Trophoblast cell (in vitro differentiated cells and primary cell): ENCODE measurements around the gene CCDC112.

Experiments used
- DNase-seq, 2 donors: peaks; one replicate each; pipeline ENCODE4 v3.0.0-alpha.2; 2016
- H2AFZ ChIP-seq: 2 replicates; pipeline ENCODE4 v1.6.1; 2013; ENCODE audit warnings: low read length, moderate library complexity, mild to moderate bottlenecking; ENCODE audit not compliant: insufficient read depth, poor library complexity
- H2AK5ac ChIP-seq: 2 replicates; pipeline ENCODE4 v1.6.1; 2013; ENCODE audit warnings: mild to moderate bottlenecking, low read length
- H2BK120ac ChIP-seq: 2 replicates; pipeline ENCODE4 v1.6.1; 2013; ENCODE audit warnings: low read length, mild to moderate bottlenecking, moderate library complexity; ENCODE audit not compliant: insufficient read depth, poor library complexity
- H2BK12ac ChIP-seq: 2 replicates; pipeline ENCODE4 v1.6.1; 2013; ENCODE audit warnings: mild to moderate bottlenecking, low read length, moderate library complexity
- H2BK5ac ChIP-seq: 2 replicates; pipeline ENCODE4 v1.6.1; 2013; ENCODE audit warnings: low read length, low read depth, moderate library complexity, mild to moderate bottlenecking; ENCODE audit not compliant: poor library complexity
- H3K14ac ChIP-seq: 2 replicates; pipeline ENCODE4 v1.6.1; 2013; ENCODE audit warnings: mild to moderate bottlenecking, low read length
- H3K18ac ChIP-seq: 2 replicates; pipeline ENCODE4 v1.6.1; 2013; ENCODE audit warnings: mild to moderate bottlenecking, low read length
- H3K23ac ChIP-seq: 2 replicates; pipeline ENCODE4 v1.6.1; 2013; ENCODE audit warnings: low read length
- H3K27ac ChIP-seq: 2 replicates; pipeline ENCODE4 v1.5.1; 2013; ENCODE audit warnings: low read depth, mild to moderate bottlenecking, inconsistent platforms, low read length, moderate library complexity
- H3K27me3 ChIP-seq: 2 replicates; pipeline ENCODE4 v1.6.1; 2013; ENCODE audit warnings: inconsistent platforms, mild to moderate bottlenecking, low read length, moderate library complexity; ENCODE audit not compliant: insufficient read depth
- H3K36me3 ChIP-seq, 2 experiments: 1 replicate in 1 of 2; 2 replicates in 1 of 2; pipeline ENCODE4 v1.6.1; 2013; ENCODE audit warnings: low read length in 2 of 2, mild to moderate bottlenecking in 2 of 2, moderate library complexity in 1 of 2; ENCODE audit not compliant: insufficient read depth in 2 of 2, control insufficient read depth in 1 of 2
- H3K4ac ChIP-seq: 2 replicates; pipeline ENCODE4 v1.6.1; 2013; ENCODE audit warnings: low read depth, mild to moderate bottlenecking, low read length, moderate library complexity
- H3K4me1 ChIP-seq, 2 experiments: 1 replicate in 1 of 2; 2 replicates in 1 of 2; pipeline ENCODE4 v1.6.1; 2013; ENCODE audit warnings: low read length in 2 of 2, mild to moderate bottlenecking in 2 of 2, moderate library complexity in 1 of 2; ENCODE audit not compliant: insufficient read depth in 2 of 2, control insufficient read depth in 1 of 2
- H3K4me2 ChIP-seq: 2 replicates; pipeline ENCODE4 v1.6.1; 2013; ENCODE audit warnings: inconsistent platforms, mild to moderate bottlenecking, low read length, moderate library complexity
- H3K4me3 ChIP-seq: 2 replicates; pipeline ENCODE4 v1.5.1; 2013; ENCODE audit warnings: mild to moderate bottlenecking, low read depth, low read length, inconsistent platforms
- H3K79me1 ChIP-seq: one replicate; pipeline ENCODE4 v1.6.1; 2013; ENCODE audit warnings: low read length
- H3K79me2 ChIP-seq: 2 replicates; pipeline ENCODE4 v1.6.1; 2013; ENCODE audit warnings: low read length, mild to moderate bottlenecking; ENCODE audit not compliant: control insufficient read depth, insufficient read depth, poor library complexity
- H3K9ac ChIP-seq: 2 replicates; pipeline ENCODE4 v1.6.1; 2013; ENCODE audit warnings: mild to moderate bottlenecking, low read length
- H3K9me3 ChIP-seq: 2 replicates; pipeline ENCODE4 v1.6.1; 2013; ENCODE audit warnings: low read depth, mild to moderate bottlenecking, control low read depth, inconsistent platforms, low read length; ENCODE audit not compliant: insufficient read depth
- H4K12ac ChIP-seq: 2 replicates; pipeline ENCODE4 v1.6.1; 2013; ENCODE audit warnings: low read depth, mild to moderate bottlenecking, low read length, moderate library complexity
- H4K8ac ChIP-seq: 2 replicates; pipeline ENCODE4 v1.6.1; 2013; ENCODE audit warnings: low read depth, mild to moderate bottlenecking, low read length, moderate library complexity
- H4K91ac ChIP-seq: one replicate; pipeline ENCODE4 v1.6.1; 2013; ENCODE audit warnings: low read depth, mild to moderate bottlenecking, low read length, moderate library complexity
- WGBS: extraction: QIAGEN DNeasy Blood & Tissue Kit; methylation state at CpG from one replicate; pipeline ENCODE4 v1.1.7; 2013; ENCODE audit warnings: missing lambda C conversion rate; ENCODE audit not compliant: insufficient read length, insufficient coverage; ENCODE audit errors: extremely low coverage; 5-methylcytosine and 5-hydroxymethylcytosine counted together

The CCDC112 gene

GRCh38 chr5:115236599-115236998, 59.9 kb downstream of the CCDC112 start:
- H3K4ac ChIP-seq: no peak overlapping the region
- no peak overlapping the region for H4K8ac ChIP-seq
- H3K27ac ChIP-seq: no peak overlapping the region
- peaks cover 0 to 3% of the 10 kb centered on the region in 2 experiments for H3K36me3 ChIP-seq
- no peak overlapping the region for H4K12ac ChIP-seq
- no peak overlapping the region for H3K18ac ChIP-seq
- WGBS: no CpG with 5 or more reads among the region's 2 CpGs
- H3K79me1 ChIP-seq: no peaks in the 10 kb centered on the region
- no peak overlapping the region for H2BK5ac ChIP-seq
- H3K23ac ChIP-seq: no peak overlapping the region
- H2BK12ac ChIP-seq: no peak overlapping the region
- H2BK120ac ChIP-seq: no peak overlapping the region
- H3K9me3 ChIP-seq: no peaks in the 10 kb centered on the region
- H3K9ac ChIP-seq: no peak overlapping the region
- H4K91ac ChIP-seq: no peak overlapping the region
- no peaks in the 10 kb centered on the region for H3K4me1 ChIP-seq
- H3K14ac ChIP-seq: no peak overlapping the region
- H3K79me2 ChIP-seq: no peaks in the 10 kb centered on the region
- H3K27me3 ChIP-seq: no peaks in the 10 kb centered on the region
- no peak overlapping the region for H3K4me3 ChIP-seq
- H3K4me2 ChIP-seq: no peak overlapping the region
- no peak overlapping the region for H2AFZ ChIP-seq
- no peak overlapping the region for H2AK5ac ChIP-seq
- DNase-seq: no peak

- Histone ChIP-seq H3K27me3 (no peaks in the 10 kb centered on the region), H4K8ac (no peak overlapping the region), H3K14ac (no peak overlapping the region), H3K4me3 (no peak overlapping the region), H2BK12ac (no peak overlapping the region), H2BK5ac (no peak overlapping the region), H3K4me1 (no peaks in the 10 kb centered on the region), H2BK120ac (no peak overlapping the region), H3K9me3 (no peaks in the 10 kb centered on the region), H4K12ac (no peak overlapping the region), H3K23ac (no peak overlapping the region), H3K9ac (no peak overlapping the region), H3K4me2 (no peak overlapping the region), H3K36me3 (peaks cover 0 to 2% of the 10 kb centered on the region in 2 experiments), H3K79me1 (no peaks in the 10 kb centered on the region), H2AK5ac (no peak overlapping the region), H4K91ac (no peak overlapping the region), H3K27ac (no peak overlapping the region), H3K18ac (no peak overlapping the region), H3K4ac (no peak overlapping the region), H2AFZ (no peak overlapping the region), H3K79me2 (no peaks in the 10 kb centered on the region)
- WGBS: no CpG with 5 or more reads among the region's 4 CpGs
- DNase-seq: peak in 1 of 2 donors; percentile 17
These were observed 64.9 kb downstream of the CCDC112 start for GRCh38 chr5:115231598-115231997.

GRCh38 chr5:115229606-115230005, 66.8 kb downstream of the CCDC112 start:
- Histone ChIP-seq H3K4ac (no peak overlapping the region), H3K4me3 (no peak overlapping the region), H3K23ac (no peak overlapping the region), H3K9ac (no peak overlapping the region), H2BK5ac (no peak overlapping the region), H4K8ac (no peak overlapping the region), H3K27me3 (no peaks in the 10 kb centered on the region), H3K4me2 (no peak overlapping the region), H3K14ac (no peak overlapping the region), H3K79me1 (no peaks in the 10 kb centered on the region), H2BK12ac (no peak overlapping the region), H3K79me2 (no peaks in the 10 kb centered on the region), H2BK120ac (no peak overlapping the region), H3K18ac (no peak overlapping the region), H3K9me3 (no peaks in the 10 kb centered on the region), H2AK5ac (no peak overlapping the region), H3K36me3 (peaks cover 0 to 2% of the 10 kb centered on the region in 2 experiments), H3K27ac (no peak overlapping the region), H4K91ac (no peak overlapping the region), H2AFZ (no peak overlapping the region), H3K4me1 (no peaks in the 10 kb centered on the region), H4K12ac (no peak overlapping the region)
- no CpG with 5 or more reads among the region's 1 CpG for WGBS
- DNase-seq: no peak

- Histone ChIP-seq H3K27ac (no peak overlapping the region), H3K79me2 (no peaks in the 10 kb centered on the region), H2BK12ac (no peak overlapping the region), H2BK5ac (no peak overlapping the region), H3K27me3 (no peaks in the 10 kb centered on the region), H2BK120ac (no peak overlapping the region), H3K9ac (no peak overlapping the region), H3K36me3 (peaks cover 2% of the 10 kb centered on the region in 2 experiments), H2AK5ac (no peak overlapping the region), H3K79me1 (no peaks in the 10 kb centered on the region), H3K4ac (no peak overlapping the region), H3K14ac (no peak overlapping the region), H3K4me3 (no peak overlapping the region), H3K4me1 (no peaks in the 10 kb centered on the region), H4K8ac (no peak overlapping the region), H3K23ac (no peak overlapping the region), H2AFZ (no peak overlapping the region), H3K9me3 (no peaks in the 10 kb centered on the region), H3K4me2 (no peak overlapping the region), H3K18ac (no peak overlapping the region), H4K12ac (no peak overlapping the region), H4K91ac (no peak overlapping the region)
- WGBS: no CpG with 5 or more reads among the region's 1 CpG
- peak; percentile 85 to 90 for DNase-seq
These were observed 69.2 kb downstream of the CCDC112 start for GRCh38 chr5:115227281-115227680.
